Immature natural killer cell (primary cell): ENCODE data around the gene HECW1. TPM values are rescaled to one million over a fixed set of nuclear protein-coding genes. Genes with fewer than 3 reads are reported as not detected.
A peak's percentile ranks its signal among the peaks of the same experiment; 100 is the strongest.
"Not testable (repeated sequence)": the region's sequence is repeated elsewhere in the genome, so short reads cannot be mapped to it uniquely, and the experiment has no call there.

Source experiments
- DNase-seq, 3 donors: peaks; one replicate each; pipeline ENCODE4 v3.0.0; 2022; ENCODE audit warnings: mixed read lengths in 1 of 3
- H3K27ac Mint-ChIP-seq, 6 donors: one replicate each; pipeline ENCODE4 v1.8.0; 2020; ENCODE audit warnings: mixed read lengths in 6 of 6, mild to moderate bottlenecking in 5 of 6, inconsistent platforms in 4 of 6, moderate library complexity in 3 of 6
- H3K27me3 Mint-ChIP-seq, 3 donors: one replicate each; pipeline ENCODE4 v1.8.0; 2020 to 2021; ENCODE audit warnings: low read depth in 3 of 3, mild to moderate bottlenecking in 3 of 3, mixed read lengths in 3 of 3, moderate library complexity in 3 of 3, inconsistent platforms in 1 of 3
- H3K36me3 Mint-ChIP-seq, 3 donors: one replicate each; pipeline ENCODE4 v1.8.0; 2020; ENCODE audit warnings: mixed read lengths in 3 of 3, inconsistent platforms in 2 of 3, mild to moderate bottlenecking in 2 of 3
- H3K4me1 Mint-ChIP-seq, 2 donors: one replicate each; pipeline ENCODE4 v1.8.0; 2020; ENCODE audit warnings: inconsistent platforms in 2 of 2, mild to moderate bottlenecking in 2 of 2, mixed read lengths in 2 of 2, moderate library complexity in 1 of 2
- H3K4me3 Mint-ChIP-seq, 5 donors: one replicate each; pipeline ENCODE4 v1.8.0; 2020; ENCODE audit warnings: mild to moderate bottlenecking in 5 of 5, mixed read lengths in 5 of 5, inconsistent platforms in 3 of 5, moderate library complexity in 3 of 5
- H3K9me3 Mint-ChIP-seq, 6 donors: one replicate each; pipeline ENCODE4 v1.8.0; 2020; ENCODE audit warnings: mild to moderate bottlenecking in 6 of 6, mixed read lengths in 6 of 6, inconsistent platforms in 4 of 6, moderate library complexity in 3 of 6
- polyA plus RNA-seq, 3 donors: library from polyadenylated mRNA; unstranded; fragments of 300-500 nt; fragmentation: Illumina TruSeq; gene quantifications; one replicate each; pipeline ENCODE4 v1.2.3, GENCODE V29; 2021

The HECW1 gene
- polyA plus RNA-seq: not detected

DNA sequence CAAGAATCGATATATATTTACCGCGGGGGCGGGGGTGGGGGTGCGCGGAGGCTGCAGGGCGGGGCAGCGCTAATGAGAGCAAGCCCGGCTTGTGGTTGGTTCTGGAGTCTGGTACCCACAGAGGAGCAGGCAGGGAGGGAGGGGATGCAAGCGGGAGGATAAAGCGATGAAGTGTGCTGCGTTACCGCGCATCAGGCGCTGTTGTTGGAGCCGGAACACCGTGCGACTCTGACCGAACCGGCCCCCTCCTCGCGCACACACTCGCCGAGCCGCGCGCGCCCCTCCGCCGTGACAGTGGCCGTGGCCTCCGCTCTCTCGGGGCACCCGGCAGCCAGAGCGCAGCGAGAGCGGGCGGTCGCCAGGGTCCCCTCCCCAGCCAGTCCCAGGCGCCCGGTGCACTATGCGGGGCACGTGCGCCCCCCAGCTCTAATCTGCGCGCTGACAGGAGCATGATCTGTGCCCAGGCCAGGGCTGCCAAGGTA, at the start of gene HECW1:
Gene HECW1 (plus strand): TSS at position 189 of the 482 bp plus-strand sequence. CDS start 131,259 bp downstream, outside the sequence.
- no peaks in the 10 kb centered on the region for H3K9me3 Mint-ChIP-seq
- peak within 1 kb of the TSS in 1 of 5 donors; percentile 15 for H3K4me3 Mint-ChIP-seq
- no peak within 1 kb of the TSS for H3K27ac Mint-ChIP-seq
- H3K27me3 Mint-ChIP-seq: peaks cover 3 to 42% (median 13%) of the 10 kb centered on the region in 3 donors
- H3K4me1 Mint-ChIP-seq: peaks cover 0 to 1% of the 10 kb centered on the region in 2 donors
- no peak for DNase-seq
- no peaks in the 10 kb centered on the region for H3K36me3 Mint-ChIP-seq

DNA sequence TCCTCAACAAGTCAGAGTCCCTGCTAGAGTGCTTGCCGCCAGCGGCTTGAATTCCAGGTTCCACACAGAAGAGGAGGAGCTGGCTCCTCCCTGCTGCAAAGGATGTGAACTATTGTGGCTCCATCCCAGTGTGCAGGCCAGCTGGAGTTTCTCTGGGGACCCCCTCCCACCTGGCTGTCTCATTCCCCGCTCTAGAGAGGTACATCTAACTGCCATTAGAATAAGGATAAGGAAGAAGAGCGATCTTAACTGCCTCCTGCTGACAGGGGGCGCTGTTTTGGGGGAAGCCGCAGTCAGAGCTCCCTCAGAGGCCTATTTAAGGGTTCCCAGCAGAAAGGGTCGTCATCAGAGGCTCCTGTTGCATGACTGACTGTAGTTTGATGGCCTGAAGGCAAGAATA, 40.8 kb upstream of the HECW1 start:
- Mint-ChIP-seq H3K4me1 (no peaks in the 10 kb centered on the region), H3K27me3 (peaks cover 2 to 10% (median 6%) of the 10 kb centered on the region in 3 donors), H3K9me3 (peaks cover 0 to 2% (median 0%) of the 10 kb centered on the region in 6 donors), H3K36me3 (no peaks in the 10 kb centered on the region), H3K4me3 (no peak overlapping the region), H3K27ac (no peak overlapping the region)
- DNase-seq: no peak

DNA sequence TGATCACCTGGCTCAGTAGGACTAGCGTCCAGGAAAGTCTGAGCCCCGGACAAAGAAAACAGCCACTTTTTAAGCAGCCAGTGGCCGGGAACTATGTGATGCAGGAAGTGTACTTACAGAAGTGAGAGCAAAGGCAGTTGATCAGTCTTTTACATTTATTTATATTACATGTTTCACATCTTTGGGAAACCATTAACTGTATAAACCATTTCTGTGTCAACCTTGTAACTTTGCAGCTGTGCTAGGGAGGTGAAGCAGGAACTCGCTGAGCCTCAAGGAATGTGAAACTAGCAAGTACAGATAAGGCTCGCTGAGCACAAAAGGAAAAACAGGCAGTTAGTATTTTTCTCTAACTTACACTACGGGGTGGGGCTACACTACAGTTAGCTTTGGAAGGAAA, 39.9 kb upstream of the HECW1 start:
- DNase-seq: no peak
- Mint-ChIP-seq H3K9me3 (peaks cover 0 to 2% (median 0%) of the 10 kb centered on the region in 6 donors), H3K27ac (no peak overlapping the region), H3K4me1 (no peaks in the 10 kb centered on the region), H3K27me3 (peaks cover 2 to 7% (median 3%) of the 10 kb centered on the region in 3 donors), H3K36me3 (no peaks in the 10 kb centered on the region), H3K4me3 (no peak overlapping the region)

GRCh38 chr7:43073811-43074210, 38.6 kb upstream of the HECW1 start:
- H3K4me3 Mint-ChIP-seq: not testable (repeated sequence)

GRCh38 chr7:43076189-43076605, 36.2 kb upstream of the HECW1 start:
- no peaks in the 10 kb centered on the region for H3K36me3 Mint-ChIP-seq
- no peak overlapping the region for H3K27ac Mint-ChIP-seq

More at GRCh38 chr7:43073811-43074210, 38.6 kb upstream of the HECW1 start:
- not testable (repeated sequence) for DNase-seq, H3K4me1 Mint-ChIP-seq, H3K9me3 Mint-ChIP-seq, H3K27ac Mint-ChIP-seq, H3K27me3 Mint-ChIP-seq, H3K36me3 Mint-ChIP-seq

GRCh38 chr7:43076606-43077005, 35.8 kb upstream of the HECW1 start:
- no peak for DNase-seq
- Mint-ChIP-seq H3K36me3 (no peaks in the 10 kb centered on the region), H3K4me3 (no peak overlapping the region), H3K9me3 (peaks cover 0 to 2% (median 0%) of the 10 kb centered on the region in 6 donors), H3K27ac (no peak overlapping the region), H3K27me3 (peaks cover 0 to 8% (median 3%) of the 10 kb centered on the region in 3 donors), H3K4me1 (no peaks in the 10 kb centered on the region)

More at GRCh38 chr7:43076189-43076605, 36.2 kb upstream of the HECW1 start:
- H3K4me1 Mint-ChIP-seq: no peaks in the 10 kb centered on the region
- H3K27me3 Mint-ChIP-seq: peaks cover 0 to 8% (median 3%) of the 10 kb centered on the region in 3 donors
- no peak overlapping the region for H3K4me3 Mint-ChIP-seq
- no peak for DNase-seq
- H3K9me3 Mint-ChIP-seq: peaks cover 0 to 2% (median 0%) of the 10 kb centered on the region in 6 donors

GRCh38 chr7:43077285-43077684, 35.2 kb upstream of the HECW1 start:
- H3K27ac Mint-ChIP-seq: no peak overlapping the region
- no peaks in the 10 kb centered on the region for H3K4me1 Mint-ChIP-seq
- H3K4me3 Mint-ChIP-seq: no peak overlapping the region

GRCh38 chr7:43077732-43078391, 34.6 kb upstream of the HECW1 start:
- Mint-ChIP-seq H3K9me3 (peaks cover 0 to 2% (median 0%) of the 10 kb centered on the region in 6 donors), H3K4me3 (no peak overlapping the region), H3K36me3 (no peaks in the 10 kb centered on the region), H3K27ac (no peak overlapping the region), H3K4me1 (no peaks in the 10 kb centered on the region), H3K27me3 (peaks cover 0 to 8% (median 5%) of the 10 kb centered on the region in 3 donors)
- DNase-seq: no peak

More at GRCh38 chr7:43077285-43077684, 35.2 kb upstream of the HECW1 start:
- H3K27me3 Mint-ChIP-seq: peaks cover 0 to 8% (median 3%) of the 10 kb centered on the region in 3 donors
- peaks cover 0 to 2% (median 0%) of the 10 kb centered on the region in 6 donors for H3K9me3 Mint-ChIP-seq
- no peak for DNase-seq
- no peaks in the 10 kb centered on the region for H3K36me3 Mint-ChIP-seq

GRCh38 chr7:43078794-43079193, 33.7 kb upstream of the HECW1 start:
- no peaks in the 10 kb centered on the region for H3K36me3 Mint-ChIP-seq
- no peaks in the 10 kb centered on the region for H3K4me1 Mint-ChIP-seq
- H3K9me3 Mint-ChIP-seq: peaks cover 0 to 2% (median under 1%) of the 10 kb centered on the region in 6 donors
- peaks cover 0 to 8% (median 5%) of the 10 kb centered on the region in 3 donors for H3K27me3 Mint-ChIP-seq
- H3K27ac Mint-ChIP-seq: no peak overlapping the region
- H3K4me3 Mint-ChIP-seq: no peak overlapping the region
- no peak for DNase-seq

GRCh38 chr7:43081603-43082002, 30.8 kb upstream of the HECW1 start:
- no peak overlapping the region for H3K4me3 Mint-ChIP-seq
- no peaks in the 10 kb centered on the region for H3K4me1 Mint-ChIP-seq
- DNase-seq: no peak
- no peaks in the 10 kb centered on the region for H3K36me3 Mint-ChIP-seq
- H3K27me3 Mint-ChIP-seq: peaks cover 3 to 9% (median 4%) of the 10 kb centered on the region in 3 donors
- H3K9me3 Mint-ChIP-seq: peaks cover 0 to 2% (median 0%) of the 10 kb centered on the region in 6 donors
- no peak overlapping the region for H3K27ac Mint-ChIP-seq

DNA sequence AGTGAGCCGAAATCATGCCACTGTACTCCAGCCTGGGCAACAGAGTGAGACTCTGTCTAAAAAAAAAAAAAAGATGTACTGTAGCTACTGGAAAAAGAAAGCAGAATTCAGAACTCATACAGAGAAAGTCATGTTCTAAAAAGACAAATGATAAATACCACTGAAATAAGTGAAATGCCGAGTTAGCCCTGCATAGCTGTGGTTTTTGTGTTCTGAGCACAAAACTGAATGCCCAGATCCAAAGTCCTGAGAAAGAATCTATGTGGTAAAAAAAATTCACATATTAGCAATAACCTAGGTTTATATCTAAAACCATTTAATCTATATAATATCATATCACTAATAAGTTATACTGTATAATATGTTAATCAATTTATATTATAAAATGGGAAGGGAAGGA, 29.3 kb upstream of the HECW1 start:
- H3K27me3 Mint-ChIP-seq: peaks cover 4 to 7% (median 5%) of the 10 kb centered on the region in 3 donors

GRCh38 chr7:43085017-43085416, 27.4 kb upstream of the HECW1 start:
- Mint-ChIP-seq H3K9me3 (peaks cover 0 to 2% (median 0%) of the 10 kb centered on the region in 6 donors), H3K27ac (no peak overlapping the region), H3K27me3 (peaks cover 5 to 7% (median 6%) of the 10 kb centered on the region in 3 donors), H3K36me3 (no peaks in the 10 kb centered on the region), H3K4me1 (no peaks in the 10 kb centered on the region), H3K4me3 (no peak overlapping the region)
- no peak for DNase-seq

More for the DNA sequence above, 29.3 kb upstream of the HECW1 start:
- no peaks in the 10 kb centered on the region for H3K4me1 Mint-ChIP-seq
- no peaks in the 10 kb centered on the region for H3K36me3 Mint-ChIP-seq
- no peak for DNase-seq
- peaks cover 0 to 2% (median 0%) of the 10 kb centered on the region in 6 donors for H3K9me3 Mint-ChIP-seq
- no peak overlapping the region for H3K27ac Mint-ChIP-seq
- H3K4me3 Mint-ChIP-seq: no peak overlapping the region

DNA sequence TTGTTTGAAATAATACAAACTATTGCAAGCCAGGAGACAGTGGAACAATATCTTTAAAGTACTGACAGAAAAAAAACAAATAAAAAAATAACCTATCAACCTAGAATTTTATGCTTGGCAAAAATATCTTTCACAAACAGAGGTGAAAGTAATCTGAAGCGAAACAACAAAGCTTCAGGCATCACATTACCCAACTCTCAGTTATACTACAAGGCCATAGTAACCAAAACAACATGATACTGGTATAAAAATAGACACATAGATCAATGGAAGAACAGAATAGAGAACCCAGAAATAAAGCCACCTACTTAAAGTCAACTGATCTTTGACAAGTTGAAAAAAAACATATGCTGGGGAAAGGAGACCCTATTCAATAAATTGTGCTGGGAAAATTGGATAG, 26.5 kb upstream of the HECW1 start:
- Mint-ChIP-seq H3K27me3 (peaks cover 4 to 7% (median 5%) of the 10 kb centered on the region in 3 donors), H3K9me3 (peaks cover 0 to 2% (median 0%) of the 10 kb centered on the region in 6 donors), H3K4me1 (no peaks in the 10 kb centered on the region), H3K36me3 (no peaks in the 10 kb centered on the region), H3K4me3 (no peak overlapping the region), H3K27ac (no peak overlapping the region)
- DNase-seq: no peak

- H3K27me3 Mint-ChIP-seq: peaks cover 0 to 5% (median 4%) of the 10 kb centered on the region in 3 donors
- no peak overlapping the region for H3K4me3 Mint-ChIP-seq
- DNase-seq: no peak
- no peak overlapping the region for H3K27ac Mint-ChIP-seq
- H3K9me3 Mint-ChIP-seq: peaks cover 0 to 4% (median 0%) of the 10 kb centered on the region in 6 donors
- H3K4me1 Mint-ChIP-seq: no peaks in the 10 kb centered on the region
- no peaks in the 10 kb centered on the region for H3K36me3 Mint-ChIP-seq
These were observed 19.6 kb upstream of the HECW1 start for GRCh38 chr7:43092819-43093218.
